ENCODE results near the gene RTN3. TPM values are rescaled to one million over a fixed set of nuclear protein-coding genes. Genes with fewer than 3 reads are reported as not detected.

The RTN3 gene
- polyA plus RNA-seq, 1 donor from 2014 or later: 283 TPM

- Histone ChIP-seq H3K9me3 (ENCODE audit: low read length) (no peaks in the 10 kb centered on the region), H3K36me3 (ENCODE audit: insufficient read depth, low read length) (no peaks in the 10 kb centered on the region), H3K9ac (ENCODE audit: low read length) (no peak overlapping the region), H3K27ac (ENCODE audit: low read length) (no peak overlapping the region), H3K9me2 (ENCODE audit: insufficient read depth, low read length) (no peaks in the 10 kb centered on the region), H3K4me2 (ENCODE audit: low read length) (no peak overlapping the region), H4K20me1 (ENCODE audit: insufficient read depth) (peaks cover 29% of the 10 kb centered on the region), H3K27me3 (ENCODE audit: insufficient read depth, low read depth, low read length) (no peaks in the 10 kb centered on the region), H3F3A (ENCODE audit: insufficient read depth, low read length, poor library complexity, severe bottlenecking) (no peaks in the 10 kb centered on the region), H2AFZ (ENCODE audit: low read depth, low read length) (no peak overlapping the region), H3K79me2 (replicated peaks; ENCODE audit: insufficient read depth, low read length) (peaks cover 87% of the 10 kb centered on the region), H3K4me3 (ENCODE audit: low read length) (no peak overlapping the region)
- TF ChIP-seq POLR2AphosphoS5 (IDR thresholded peaks at IDR 0.05) (no peak), EZH2 (IDR thresholded peaks at IDR 0.05; ENCODE audit: borderline replicate concordance, insufficient read depth, low read length, poor library complexity, severe bottlenecking) (no peak), MXI1 (conservative IDR thresholded peaks at IDR 0.05; ENCODE audit: poor library complexity, severe bottlenecking) (no peak), EP300 (conservative IDR thresholded peaks at IDR 0.05; ENCODE audit: poor library complexity, severe bottlenecking) (no peak), REST (IDR thresholded peaks at IDR 0.05; ENCODE audit: borderline replicate concordance) (no peak), SMC3 (conservative IDR thresholded peaks at IDR 0.05; ENCODE audit: poor library complexity) (no peak), TAF1 (IDR thresholded peaks at IDR 0.05; ENCODE audit: low read depth) (no peak), RAD21 (conservative IDR thresholded peaks at IDR 0.05) (no peak)
- TF ChIP-seq, protein P1, sequence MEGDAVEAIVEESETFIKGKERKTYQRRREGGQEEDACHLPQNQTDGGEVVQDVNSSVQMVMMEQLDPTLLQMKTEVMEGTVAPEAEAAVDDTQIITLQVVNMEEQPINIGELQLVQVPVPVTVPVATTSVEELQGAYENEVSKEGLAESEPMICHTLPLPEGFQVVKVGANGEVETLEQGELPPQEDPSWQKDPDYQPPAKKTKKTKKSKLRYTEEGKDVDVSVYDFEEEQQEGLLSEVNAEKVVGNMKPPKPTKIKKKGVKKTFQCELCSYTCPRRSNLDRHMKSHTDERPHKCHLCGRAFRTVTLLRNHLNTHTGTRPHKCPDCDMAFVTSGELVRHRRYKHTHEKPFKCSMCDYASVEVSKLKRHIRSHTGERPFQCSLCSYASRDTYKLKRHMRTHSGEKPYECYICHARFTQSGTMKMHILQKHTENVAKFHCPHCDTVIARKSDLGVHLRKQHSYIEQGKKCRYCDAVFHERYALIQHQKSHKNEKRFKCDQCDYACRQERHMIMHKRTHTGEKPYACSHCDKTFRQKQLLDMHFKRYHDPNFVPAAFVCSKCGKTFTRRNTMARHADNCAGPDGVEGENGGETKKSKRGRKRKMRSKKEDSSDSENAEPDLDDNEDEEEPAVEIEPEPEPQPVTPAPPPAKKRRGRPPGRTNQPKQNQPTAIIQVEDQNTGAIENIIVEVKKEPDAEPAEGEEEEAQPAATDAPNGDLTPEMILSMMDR (IDR thresholded peaks at IDR 0.05; ENCODE audit: poor library complexity, severe bottlenecking): no peak
Observed at GRCh38 chr11:63711838-63712237, 30.5 kb downstream of the RTN3 start.

GRCh38 chr11:63713766-63714165, 32.5 kb downstream of the RTN3 start:
- no peaks in the 10 kb centered on the region for H3F3A ChIP-seq (ENCODE audit: insufficient read depth, low read length, poor library complexity, severe bottlenecking)
- H3K79me2 ChIP-seq (replicated peaks; ENCODE audit: insufficient read depth, low read length): peaks cover 85% of the 10 kb centered on the region
- no peak overlapping the region for H2AFZ ChIP-seq (ENCODE audit: low read depth, low read length)
- H3K9ac ChIP-seq (ENCODE audit: low read length): no peak overlapping the region
- H3K4me2 ChIP-seq (ENCODE audit: low read length): no peak overlapping the region
- H3K4me3 ChIP-seq (ENCODE audit: low read length): no peak overlapping the region
- H3K27ac ChIP-seq (ENCODE audit: low read length): no peak overlapping the region
- H4K20me1 ChIP-seq (ENCODE audit: insufficient read depth): peaks cover 34% of the 10 kb centered on the region
- H3K9me2 ChIP-seq (ENCODE audit: insufficient read depth, low read length): no peaks in the 10 kb centered on the region
- TF ChIP-seq EP300 (conservative IDR thresholded peaks at IDR 0.05; ENCODE audit: poor library complexity, severe bottlenecking) (no peak), POLR2AphosphoS5 (IDR thresholded peaks at IDR 0.05) (no peak), RAD21 (conservative IDR thresholded peaks at IDR 0.05) (no peak), REST (IDR thresholded peaks at IDR 0.05; ENCODE audit: borderline replicate concordance) (no peak), MXI1 (conservative IDR thresholded peaks at IDR 0.05; ENCODE audit: poor library complexity, severe bottlenecking) (no peak), SMC3 (conservative IDR thresholded peaks at IDR 0.05; ENCODE audit: poor library complexity) (no peak), EZH2 (IDR thresholded peaks at IDR 0.05; ENCODE audit: borderline replicate concordance, insufficient read depth, low read length, poor library complexity, severe bottlenecking) (no peak), TAF1 (IDR thresholded peaks at IDR 0.05; ENCODE audit: low read depth) (no peak)
- TF ChIP-seq, protein P1 (IDR thresholded peaks at IDR 0.05; ENCODE audit: poor library complexity, severe bottlenecking): no peak
- no peaks in the 10 kb centered on the region for H3K9me3 ChIP-seq (ENCODE audit: low read length)
- H3K27me3 ChIP-seq (ENCODE audit: insufficient read depth, low read depth, low read length): no peaks in the 10 kb centered on the region
- no peaks in the 10 kb centered on the region for H3K36me3 ChIP-seq (ENCODE audit: insufficient read depth, low read length)

Data from neural cell (in vitro differentiated cells).